Measurements from ENCODE around the gene CDK10.
"Not testable (repeated sequence)": the region's sequence is repeated elsewhere in the genome, so short reads cannot be mapped to it uniquely, and the experiment has no call there.

Gene CDK10

DNA sequence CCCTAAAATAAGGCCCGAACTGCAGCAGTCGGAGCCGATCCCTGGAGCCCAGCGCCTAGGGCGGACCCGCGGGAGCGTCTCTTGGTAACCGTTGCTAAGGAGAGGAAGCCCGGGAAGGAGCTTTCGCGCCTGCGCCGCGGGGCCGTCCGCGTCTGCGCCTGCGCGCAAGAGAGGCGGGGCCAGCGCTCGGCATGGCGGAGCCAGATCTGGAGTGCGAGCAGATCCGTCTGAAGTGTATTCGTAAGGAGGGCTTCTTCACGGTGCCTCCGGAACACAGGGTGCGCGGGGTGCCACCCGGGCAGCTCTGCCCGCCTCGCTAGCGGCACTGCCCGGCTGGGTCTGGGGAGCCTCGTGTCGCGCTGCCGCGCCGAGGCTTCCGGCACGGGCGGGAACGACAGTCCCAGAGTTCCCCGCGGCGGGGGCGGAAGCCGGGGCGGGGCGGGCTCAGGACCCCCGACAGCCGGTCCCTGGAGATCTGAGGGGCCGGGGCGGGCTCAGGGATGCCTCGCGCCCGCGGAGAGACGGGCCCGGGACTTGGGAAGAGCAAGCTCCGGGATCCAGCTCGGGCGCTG, at the start of gene CDK10:
CDK10 (plus strand) TSS at position 170 of the 572 bp plus-strand sequence; CDS start at position 192, 22 bp downstream.
- DNase-seq (ENCODE audit: low read depth in 2 of 2), result peak; percentile 76 to 85

DNA sequence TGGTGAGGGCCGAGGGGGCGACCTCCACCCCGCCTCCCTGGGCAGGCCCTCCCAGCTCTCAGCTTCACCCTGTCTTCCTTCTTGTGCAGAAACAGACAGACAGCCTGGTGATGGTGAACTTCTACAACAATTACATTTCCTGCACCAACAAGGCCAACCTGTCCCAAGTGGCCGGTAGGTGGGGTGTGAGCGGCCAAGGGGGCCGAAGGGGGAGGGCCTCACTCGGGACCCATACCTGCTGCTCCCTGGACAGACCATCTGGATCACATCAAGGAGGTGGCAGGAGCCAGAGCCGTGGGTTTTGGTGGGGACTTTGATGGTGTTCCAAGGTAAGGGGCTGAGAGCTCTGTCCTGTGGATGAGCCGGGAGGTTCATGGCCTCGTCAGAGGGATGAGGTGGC, 49.1 kb upstream of the CDK10 start:
- DNase-seq (ENCODE audit: low read depth in 2 of 2), result no peak

- DNase-seq (ENCODE audit: low read depth in 2 of 2), result no peak
Observed at GRCh38 chr16:89638455-89638854, 48.0 kb upstream of the CDK10 start.

GRCh38 chr16:89639385-89639784, 47.1 kb upstream of the CDK10 start:
- DNase-seq (ENCODE audit: low read depth in 2 of 2), result no peak

DNA sequence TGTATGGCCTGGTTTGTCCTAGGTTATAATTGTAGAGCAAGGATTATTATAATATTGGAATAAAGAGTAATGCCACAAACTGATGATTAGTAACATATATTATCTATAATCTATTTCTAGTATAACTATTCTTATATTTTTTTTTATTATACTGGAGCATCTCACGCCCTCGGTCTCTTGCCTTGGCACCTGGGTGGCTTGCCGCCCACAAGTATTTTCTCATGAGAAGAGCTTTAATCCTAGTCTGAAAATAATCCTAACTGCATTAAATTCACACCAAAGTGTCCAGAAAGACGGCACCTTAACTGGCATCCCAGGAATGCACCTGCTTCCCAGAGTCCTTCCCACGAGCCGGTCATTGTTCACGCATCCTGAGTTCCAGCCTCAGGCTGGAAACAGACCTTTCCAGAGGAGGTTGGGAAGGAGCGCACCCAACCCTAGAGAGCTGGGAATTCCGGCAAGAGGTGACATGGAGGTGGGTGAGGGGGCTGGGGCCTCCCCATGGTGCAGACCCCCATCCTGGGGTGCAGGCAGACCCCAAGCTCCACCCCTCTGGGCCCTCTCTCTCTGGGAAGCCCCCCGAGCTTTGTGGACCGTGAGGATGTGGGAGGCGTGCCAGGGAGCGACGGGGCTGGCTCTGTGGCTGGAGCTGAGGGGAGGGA, 44.9 kb upstream of the CDK10 start:
- no peak for DNase-seq (ENCODE audit: low read depth in 2 of 2)

DNA sequence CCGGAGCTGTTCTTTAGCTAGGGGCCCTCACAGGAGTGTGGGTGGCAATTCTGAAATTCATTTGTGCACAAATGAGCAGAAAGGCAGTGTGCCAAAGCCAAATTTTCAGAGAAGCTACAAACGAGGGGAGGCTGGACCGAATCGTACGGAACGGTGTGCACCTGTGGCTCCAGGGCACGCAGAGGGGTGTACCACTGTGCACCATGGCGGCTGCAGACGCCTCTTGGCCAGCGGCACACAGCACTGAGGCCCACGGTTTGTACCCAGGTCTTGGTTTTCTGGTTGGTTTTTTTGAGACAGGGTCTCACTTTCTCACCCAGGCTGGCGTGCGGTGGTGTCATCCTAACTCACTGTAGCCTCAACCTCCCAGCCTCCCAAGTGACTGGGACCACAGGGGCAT, 43.9 kb upstream of the CDK10 start:
- no peak for DNase-seq (ENCODE audit: low read depth in 2 of 2)

GRCh38 chr16:89643769-89644300, 42.7 kb upstream of the CDK10 start:
- DNase-seq (ENCODE audit: low read depth in 2 of 2), result no peak

DNA sequence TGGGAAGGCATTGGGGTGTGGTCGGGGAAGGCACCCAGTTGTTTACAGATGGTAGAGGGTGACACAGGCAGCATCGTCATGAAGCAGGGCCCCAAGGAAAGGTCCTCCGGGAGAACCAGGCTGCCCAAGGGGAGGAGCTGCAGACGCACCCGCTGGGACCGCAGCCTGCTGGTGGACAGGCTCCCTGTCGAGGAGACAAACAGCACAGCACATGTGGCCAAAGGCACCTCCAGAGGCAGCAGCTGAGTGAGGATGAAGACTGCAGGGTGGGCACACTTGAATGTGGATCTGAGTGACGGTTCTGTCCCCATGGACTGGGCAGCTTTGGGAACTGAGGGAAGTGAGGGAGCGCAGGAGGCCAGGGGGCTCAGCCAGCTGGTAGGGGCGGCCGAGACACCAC, 41.4 kb upstream of the CDK10 start:
- no peak for DNase-seq (ENCODE audit: low read depth in 2 of 2)

DNA sequence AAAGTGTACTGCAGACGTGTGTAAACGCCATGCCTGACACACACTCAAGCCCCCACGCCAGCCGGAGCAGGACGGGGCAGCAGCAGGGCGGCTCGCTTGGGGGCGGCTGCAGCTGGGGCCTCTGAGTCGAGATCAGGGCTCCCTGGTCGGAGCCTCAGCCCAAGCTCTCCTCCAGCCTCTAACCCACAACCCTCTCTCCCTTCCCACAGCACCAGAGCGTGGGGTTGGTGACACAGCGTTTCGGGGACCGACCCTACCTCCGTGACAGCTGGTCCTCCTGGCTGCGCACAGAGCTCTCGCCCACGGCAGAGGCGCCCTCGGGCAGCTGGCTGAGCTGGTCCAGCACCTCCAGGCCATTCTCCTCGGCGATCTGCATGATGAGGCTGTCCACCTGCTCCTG, 40.2 kb upstream of the CDK10 start:
- DNase-seq (ENCODE audit: low read depth in 2 of 2), result no peak

DNA sequence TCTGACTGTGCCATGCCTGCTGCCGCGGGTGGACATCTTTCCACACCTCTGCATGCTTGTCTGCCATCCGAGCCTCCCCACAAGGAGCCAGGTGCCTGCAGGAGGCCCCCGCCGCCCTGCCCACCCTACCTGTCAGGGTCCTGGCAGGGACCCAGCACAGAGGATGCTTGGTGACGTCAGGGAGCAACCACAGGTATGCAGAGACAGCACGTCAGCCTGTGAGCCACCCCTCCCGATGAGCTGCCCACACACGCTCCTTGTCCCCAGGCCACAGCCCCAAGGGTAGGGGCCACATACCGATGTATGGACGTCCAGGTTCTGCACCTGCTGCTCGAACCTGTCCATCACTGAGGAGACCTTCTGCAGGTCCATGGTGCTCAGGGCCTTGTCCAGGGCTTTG, 39.6 kb upstream of the CDK10 start:
- DNase-seq (ENCODE audit: low read depth in 2 of 2), result no peak

DNA sequence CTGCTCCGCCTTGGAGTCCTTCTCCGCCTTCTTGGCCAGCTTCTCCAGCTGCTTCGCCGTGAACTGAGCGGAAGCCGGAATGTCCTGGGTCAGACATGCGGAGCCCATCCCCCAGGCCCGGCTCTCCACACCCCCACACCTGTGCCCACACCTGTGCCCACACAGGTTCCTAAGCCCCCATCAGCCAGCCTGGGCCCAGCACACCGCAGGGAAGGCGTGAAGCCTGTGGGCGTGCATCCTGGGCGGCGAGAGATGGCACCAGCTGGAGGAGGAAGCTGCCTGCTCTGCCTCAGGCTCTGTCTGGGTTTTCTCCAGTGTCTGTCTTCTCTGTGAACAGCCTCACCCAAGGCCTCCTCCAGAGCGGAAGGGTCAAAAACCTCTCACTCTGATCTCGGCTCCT, 34.9 kb upstream of the CDK10 start:
- no peak for DNase-seq (ENCODE audit: low read depth in 2 of 2)

GRCh38 chr16:89653656-89654295, 32.7 kb upstream of the CDK10 start:
- DNase-seq (ENCODE audit: low read depth in 2 of 2), result no peak

- no peak for DNase-seq (ENCODE audit: low read depth in 2 of 2)
Observed at GRCh38 chr16:89655062-89655643, 31.3 kb upstream of the CDK10 start.

GRCh38 chr16:89656435-89657121, 29.9 kb upstream of the CDK10 start:
- no peak for DNase-seq (ENCODE audit: low read depth in 2 of 2)

GRCh38 chr16:89657442-89658220, 28.9 kb upstream of the CDK10 start, which contains the start of the genes CHMP1A and SPATA33:
CHMP1A (minus strand) TSS chr16:89657708; CDS start chr16:89657588, 120 bp downstream.
SPATA33 (plus strand) TSS chr16:89657836; CDS start chr16:89657912, 76 bp downstream.
- DNase-seq (ENCODE audit: low read depth in 2 of 2), result peak; percentile 87 to 91

GRCh38 chr16:89658221-89658879, 28.1 kb upstream of the CDK10 start:
- DNase-seq (ENCODE audit: low read depth in 2 of 2), result no peak

- no peak for DNase-seq (ENCODE audit: low read depth in 2 of 2)
Observed at GRCh38 chr16:89660146-89660545, 26.3 kb upstream of the CDK10 start.

- no peak for DNase-seq (ENCODE audit: low read depth in 2 of 2)
Observed at GRCh38 chr16:89661215-89661614, 25.3 kb upstream of the CDK10 start.

- not testable (repeated sequence) for DNase-seq (ENCODE audit: low read depth in 2 of 2)
Observed at GRCh38 chr16:89664238-89664637, 22.3 kb upstream of the CDK10 start.

DNA sequence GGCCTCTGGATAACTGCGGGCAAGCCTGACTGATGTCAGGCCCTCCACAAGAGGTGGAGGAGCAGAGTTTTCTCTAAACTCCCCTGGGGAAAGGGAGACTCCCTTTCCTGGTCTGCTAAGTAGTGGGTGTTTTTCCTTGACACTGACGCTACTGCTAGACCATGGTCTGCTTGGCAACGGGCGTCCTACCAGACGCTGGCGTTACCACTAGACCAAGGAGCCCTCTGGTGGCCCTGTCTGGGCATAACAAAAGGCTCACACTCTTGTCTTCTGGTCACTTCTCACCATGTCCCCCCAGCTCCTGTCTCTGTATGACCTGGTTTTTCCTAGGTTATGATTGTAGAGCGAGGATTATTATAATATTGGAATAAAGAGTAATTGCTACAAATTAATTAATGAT, 19.5 kb upstream of the CDK10 start:
- not testable (repeated sequence) for DNase-seq (ENCODE audit: low read depth in 2 of 2)

All from stimulated activated CD4-positive, alpha-beta T cell treated with anti-CD3 and anti-CD28 coated beads, Interleukin-15, amount 100 ng/mL, for 48 hours (primary cell).